GM20431 (cell line): ENCODE data around the gene LGR4.
"Not testable (repeated sequence)": the region's sequence is repeated elsewhere in the genome, so short reads cannot be mapped to it uniquely, and the experiment has no call there.

Source experiments
- in situ Hi-C: fragments of 300-500 bp; cut with MseI, MboI; formaldehyde crosslinking; loops from one replicate; pipeline ENCODE4 v1.15.0; 2020; ENCODE audit warnings: low sequenced_read_pairs; ENCODE audit not compliant: unreplicated experiment

Gene LGR4

GRCh38 chr11:27472398-27473016, at the start of gene LGR4:
Gene LGR4, minus strand, starts transcription at chr11:27472790. Its CDS starts 488 bp downstream, at chr11:27472302.
- in situ Hi-C loops: no loop called here

- in situ Hi-C loops: no loop called here
Measured at GRCh38 chr11:27520226-27520625, 47.6 kb upstream of the LGR4 start.

- in situ Hi-C loops: no loop called here
Measured at GRCh38 chr11:27518518-27518917, 45.9 kb upstream of the LGR4 start.

GRCh38 chr11:27517490-27517889, 44.9 kb upstream of the LGR4 start:
- in situ Hi-C loops: not testable (repeated sequence)

GRCh38 chr11:27514558-27514957, 42.0 kb upstream of the LGR4 start:
- in situ Hi-C loops: no loop called here

- in situ Hi-C loops: no loop called here
Measured at GRCh38 chr11:27514076-27514475, 41.5 kb upstream of the LGR4 start.

- in situ Hi-C loops: no loop called here
Measured at GRCh38 chr11:27513389-27513788, 40.8 kb upstream of the LGR4 start.

- in situ Hi-C loops: no loop called here
Measured at GRCh38 chr11:27512238-27512637, 39.6 kb upstream of the LGR4 start.

GRCh38 chr11:27509908-27510307, 37.3 kb upstream of the LGR4 start:
- in situ Hi-C loops: no loop called here

- in situ Hi-C loops: no loop called here
Measured at GRCh38 chr11:27507557-27508322, 35.1 kb upstream of the LGR4 start.

- in situ Hi-C loops: no loop called here
Measured at GRCh38 chr11:27506200-27507182, 33.9 kb upstream of the LGR4 start, which contains the start of gene LIN7C. Gene LIN7C, minus strand, starts transcription at chr11:27506769. Its CDS starts 17 bp downstream, at chr11:27506752.

GRCh38 chr11:27505781-27506180, 33.2 kb upstream of the LGR4 start:
- in situ Hi-C loops: no loop called here

GRCh38 chr11:27504205-27504604, 31.6 kb upstream of the LGR4 start:
- in situ Hi-C loops: no loop called here

GRCh38 chr11:27501100-27501499, 28.5 kb upstream of the LGR4 start:
- in situ Hi-C loops: no loop called here

- in situ Hi-C loops: loop anchor here (10.0 kb wide), 1 partner anchor 313 kb away; no protein-coding TSS in a partner anchor
Measured at GRCh38 chr11:27497911-27498310, 25.3 kb upstream of the LGR4 start.

GRCh38 chr11:27497284-27497866, 24.8 kb upstream of the LGR4 start:
- in situ Hi-C loops: loop anchor here (10.0 kb wide), 1 partner anchor 313 kb away; no protein-coding TSS in a partner anchor

- in situ Hi-C loops: loop anchor here (10.0 kb wide), 1 partner anchor 312 kb away; no protein-coding TSS in a partner anchor
Measured at GRCh38 chr11:27496461-27496860, 23.9 kb upstream of the LGR4 start.

- in situ Hi-C loops: loop anchor here (10.0 kb wide), 1 partner anchor 311 kb away; no protein-coding TSS in a partner anchor
Measured at GRCh38 chr11:27495710-27496300, 23.2 kb upstream of the LGR4 start.

GRCh38 chr11:27489092-27489491, 16.5 kb upstream of the LGR4 start:
- in situ Hi-C loops: no loop called here
